A549 treated with AZD9567 at 1 μM for 4 hours (cell line): ENCODE measurements around the gene AUTS2. TPM values are rescaled to one million over a fixed set of nuclear protein-coding genes. Genes with fewer than 3 reads are reported as not detected.

ENCODE experiments used
- total RNA-seq: library from RNA; stranded (reverse); fragments of 200-300 nt; extraction: Qiagen RNA extraction; gene quantifications from 5 replicates; pipeline ENCODE4 v1.2.3, GENCODE V29; 2022; ENCODE audit not compliant: insufficient read depth

The AUTS2 gene
- 2.1 to 5.2 TPM (median 3.9 TPM) in 5 replicates for total RNA-seq

DNA sequence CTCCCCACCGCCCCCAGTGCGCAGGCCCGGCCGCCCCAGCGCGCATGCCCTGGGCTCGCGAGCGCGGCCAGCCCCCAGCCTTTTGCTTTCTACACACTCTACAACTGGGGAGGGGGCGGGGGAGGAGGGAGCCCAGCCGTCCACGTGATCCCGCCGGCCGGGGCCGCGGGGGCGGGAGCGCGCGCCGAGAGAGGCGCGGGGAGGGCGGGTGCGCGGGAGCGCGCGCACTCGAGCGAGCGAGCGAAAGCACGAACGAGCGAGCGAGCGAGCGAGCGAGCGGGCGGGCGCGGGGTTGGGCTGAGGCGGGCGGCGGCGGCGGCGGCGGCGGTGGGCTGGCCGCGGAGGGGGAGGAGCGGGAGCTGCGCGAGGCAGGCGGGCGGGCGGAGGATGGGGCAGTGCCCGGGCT, at the start of gene AUTS2:
TSS of gene AUTS2 (plus strand) at position 395 of the 406 bp plus-strand sequence. CDS start 1,179 bp downstream, outside the sequence.

